Measurements from ENCODE around the gene CMTR1. TPM values are rescaled to one million over a fixed set of nuclear protein-coding genes. Genes with fewer than 3 reads are reported as not detected.

Gene CMTR1
- polyA plus RNA-seq, 1 of the 3 experiments (the other 2 are of a cell fraction): 19.8 TPM

DNA sequence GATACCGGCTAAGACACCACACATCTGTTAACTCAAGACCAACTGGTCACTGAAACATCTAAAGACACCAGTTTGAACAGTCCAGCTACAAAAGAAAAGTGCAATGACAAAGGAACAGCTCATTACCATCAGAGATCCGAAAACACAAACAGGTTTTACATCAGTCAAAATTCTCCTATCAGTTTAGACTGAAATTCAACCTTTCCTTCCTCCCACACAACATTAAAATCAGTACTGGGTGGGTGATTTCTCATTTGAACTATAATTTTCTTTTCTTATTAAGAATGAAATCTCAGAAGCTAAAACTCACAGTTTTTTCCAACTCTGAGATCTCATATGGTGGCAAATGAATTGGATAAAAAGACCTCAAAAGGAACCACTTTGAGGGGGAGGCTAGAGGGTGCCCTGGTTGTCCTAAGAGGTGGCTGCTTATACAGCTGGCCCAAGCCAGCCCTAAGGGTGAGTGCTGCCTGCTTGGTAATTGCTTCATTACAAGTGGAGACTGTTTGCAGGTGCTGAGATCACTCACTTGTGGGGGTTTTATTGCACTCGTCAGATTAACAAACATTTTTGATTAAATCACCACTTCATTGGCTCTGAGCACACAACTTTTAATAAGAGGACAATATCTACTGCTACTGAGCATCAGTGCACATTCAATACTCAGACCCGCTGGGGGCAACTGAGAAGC, 62.4 kb downstream of the CMTR1 start:
- 94% methylated on average over 4 of the region's 4 CpGs for whole genome bisulfite sequencing (ENCODE audit: low lambda C conversion rate)
- TF ChIP-seq MXI1 (IDR thresholded peaks at IDR 0.05; ENCODE audit: low read depth, low read length): no peak
- TF ChIP-seq RAD21 (IDR thresholded peaks at IDR 0.05; ENCODE audit: low read length): no peak
- TF ChIP-seq GATA2 (CRISPR knock-in tag; IDR thresholded peaks at IDR 0.05): 0 out of 2 replicates have a peak, but pooled peaks have one; percentile 33
- peak in 1 of 2 experiments; percentile 76; a peak in 1 of 4 replicates for TF ChIP-seq EP300 (IDR thresholded peaks at IDR 0.05; ENCODE audit: borderline replicate concordance in 1 of 2, low read depth in 1 of 2, low read length in 1 of 2)
- TF ChIP-seq NRF1 (IDR thresholded peaks at IDR 0.05; ENCODE audit: low read depth, low read length): no peak
- peak; percentile 80; the same call in 1 of the 2 replicates for TF ChIP-seq RCOR1 (IDR thresholded peaks at IDR 0.05; ENCODE audit: low read length)

DNA sequence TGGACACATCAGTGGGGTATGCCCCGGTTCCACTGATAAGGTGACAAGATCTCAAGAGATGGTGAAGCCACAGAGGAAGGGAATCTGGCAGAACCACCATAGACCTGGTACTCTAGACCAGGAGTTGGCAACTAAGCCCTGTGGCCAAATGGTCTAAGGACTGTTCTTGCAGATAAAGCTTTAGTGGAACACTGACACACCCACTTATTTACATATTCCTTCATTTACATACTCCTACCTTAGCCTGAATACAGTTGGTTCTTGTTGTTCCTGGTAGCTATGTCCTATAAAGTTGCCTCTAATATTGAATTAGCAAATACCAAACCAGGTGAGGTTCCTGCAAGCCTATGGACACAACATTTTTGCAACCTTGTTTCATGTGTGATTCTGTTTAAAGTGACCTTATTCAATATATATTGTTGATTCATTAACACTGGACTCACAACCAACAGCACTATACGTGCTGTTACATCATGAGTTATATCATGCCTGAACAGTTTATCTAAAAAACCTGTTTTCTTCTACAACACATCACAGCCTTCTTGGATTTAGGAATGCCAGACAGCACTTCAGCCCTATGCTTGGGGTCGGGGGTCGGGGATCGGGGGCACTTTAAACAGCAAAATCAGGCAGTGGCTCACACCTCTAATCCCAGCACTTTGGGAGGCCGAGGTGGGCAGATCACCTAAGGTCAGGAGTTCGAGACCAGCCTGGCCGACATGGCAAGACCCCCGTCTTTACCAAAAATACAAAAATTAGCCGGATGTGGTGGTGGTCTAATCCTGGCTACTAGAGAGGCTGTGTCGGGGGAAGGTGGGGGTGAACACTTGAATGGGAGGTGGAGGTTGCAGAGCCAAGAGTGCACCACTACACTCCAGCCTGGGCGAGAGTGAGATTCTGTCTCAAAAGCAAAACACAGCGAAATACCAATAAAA, 64.2 kb downstream of the CMTR1 start:
- Histone ChIP-seq H3K4me3 (ENCODE audit: low read depth in 2 of 2, low read length in 1 of 2) (no peak overlapping the region), H2AFZ (ENCODE audit: low read depth) (no peak overlapping the region), H3K27ac (ENCODE audit: low read depth in 2 of 2, low read length in 1 of 2) (peak overlapping the region in 1 of 2 experiments; percentile 86; a peak in 2 of 4 replicates), H4K20me1 (ENCODE audit: insufficient read depth) (no peaks in the 10 kb centered on the region), H3F3A (replicated peaks; ENCODE audit: insufficient read depth) (no peaks in the 10 kb centered on the region), H3K79me2 (ENCODE audit: insufficient read depth) (peaks cover 8% of the 10 kb centered on the region; the same call in 1 of the 2 replicates), H3K4me2 (no peak overlapping the region), H3K9me2 (no peaks in the 10 kb centered on the region), H3K36me3 (replicated peaks in 1 of 2; ENCODE audit: control insufficient read depth in 1 of 2, insufficient read depth in 2 of 2, low read length in 1 of 2) (no peaks in the 10 kb centered on the region), H3K9ac (no peak overlapping the region), H3K4me1 (ENCODE audit: control insufficient read depth in 1 of 2, insufficient read depth in 2 of 2, low read depth in 1 of 2, low read length in 1 of 2) (peaks cover 5 to 42% of the 10 kb centered on the region in 2 experiments; a peak in 3 of 4 replicates), H3K27me3 (ENCODE audit: insufficient read depth) (no peaks in the 10 kb centered on the region), H3K9me3 (no peaks in the 10 kb centered on the region)
- DNase-seq: no peak
- TF ChIP-seq TCF12 (IDR thresholded peaks at IDR 0.05): no peak
- ChIA-PET CTCF (interaction anchor here (1.0 to 1.2 kb wide), 2 partner anchors 19 to 68 kb away, joined by 3 to 4 read pairs; no protein-coding TSS in a partner anchor), POLR2A (no interaction called here)
- 92% methylated on average over 12 of the region's 13 CpGs for WGBS (ENCODE audit: low lambda C conversion rate)

More for the DNA sequence above, 62.4 kb downstream of the CMTR1 start:
- DNase-seq: peak; percentile 66
- no peaks in the 10 kb centered on the region for H3K36me3 ChIP-seq (replicated peaks in 1 of 2; ENCODE audit: control insufficient read depth in 1 of 2, insufficient read depth in 2 of 2, low read length in 1 of 2)
- H3K27ac ChIP-seq (ENCODE audit: low read depth in 2 of 2, low read length in 1 of 2): peak overlapping the region in 1 of 2 experiments; percentile 86; a peak in 2 of 4 replicates
- H3K4me2 ChIP-seq: no peak overlapping the region
- H3K4me3 ChIP-seq (ENCODE audit: low read depth in 2 of 2, low read length in 1 of 2): no peak overlapping the region
- ChIA-PET CTCF (interaction anchor here (0.8 to 1.6 kb wide), 6 partner anchors 8 to 210 kb away, joined by 3 to 6 read pairs (median 4); no protein-coding TSS in a partner anchor), POLR2A (no interaction called here)
- no peaks in the 10 kb centered on the region for H4K20me1 ChIP-seq (ENCODE audit: insufficient read depth)
- H3K4me1 ChIP-seq (ENCODE audit: control insufficient read depth in 1 of 2, insufficient read depth in 2 of 2, low read depth in 1 of 2, low read length in 1 of 2): peaks cover 5 to 56% of the 10 kb centered on the region in 2 experiments; a peak in 3 of 4 replicates
- H3K9ac ChIP-seq: no peak overlapping the region
- no peaks in the 10 kb centered on the region for H3F3A ChIP-seq (replicated peaks; ENCODE audit: insufficient read depth)
- H3K79me2 ChIP-seq (ENCODE audit: insufficient read depth): peaks cover 8% of the 10 kb centered on the region; the same call in 1 of the 2 replicates
- no peaks in the 10 kb centered on the region for H3K27me3 ChIP-seq (ENCODE audit: insufficient read depth)
- no peak overlapping the region for H2AFZ ChIP-seq (ENCODE audit: low read depth)
- no peaks in the 10 kb centered on the region for H3K9me3 ChIP-seq
- no peaks in the 10 kb centered on the region for H3K9me2 ChIP-seq

Measured in SK-N-SH (cell line).